Measurements from ENCODE around the gene EDAR. TPM values are rescaled to one million over a fixed set of nuclear protein-coding genes. Genes with fewer than 3 reads are reported as not detected.

Gene EDAR
- total and polyA plus RNA-seq, 8 donors, result 0.93 to 1.1 TPM; not detected in 6

DNA sequence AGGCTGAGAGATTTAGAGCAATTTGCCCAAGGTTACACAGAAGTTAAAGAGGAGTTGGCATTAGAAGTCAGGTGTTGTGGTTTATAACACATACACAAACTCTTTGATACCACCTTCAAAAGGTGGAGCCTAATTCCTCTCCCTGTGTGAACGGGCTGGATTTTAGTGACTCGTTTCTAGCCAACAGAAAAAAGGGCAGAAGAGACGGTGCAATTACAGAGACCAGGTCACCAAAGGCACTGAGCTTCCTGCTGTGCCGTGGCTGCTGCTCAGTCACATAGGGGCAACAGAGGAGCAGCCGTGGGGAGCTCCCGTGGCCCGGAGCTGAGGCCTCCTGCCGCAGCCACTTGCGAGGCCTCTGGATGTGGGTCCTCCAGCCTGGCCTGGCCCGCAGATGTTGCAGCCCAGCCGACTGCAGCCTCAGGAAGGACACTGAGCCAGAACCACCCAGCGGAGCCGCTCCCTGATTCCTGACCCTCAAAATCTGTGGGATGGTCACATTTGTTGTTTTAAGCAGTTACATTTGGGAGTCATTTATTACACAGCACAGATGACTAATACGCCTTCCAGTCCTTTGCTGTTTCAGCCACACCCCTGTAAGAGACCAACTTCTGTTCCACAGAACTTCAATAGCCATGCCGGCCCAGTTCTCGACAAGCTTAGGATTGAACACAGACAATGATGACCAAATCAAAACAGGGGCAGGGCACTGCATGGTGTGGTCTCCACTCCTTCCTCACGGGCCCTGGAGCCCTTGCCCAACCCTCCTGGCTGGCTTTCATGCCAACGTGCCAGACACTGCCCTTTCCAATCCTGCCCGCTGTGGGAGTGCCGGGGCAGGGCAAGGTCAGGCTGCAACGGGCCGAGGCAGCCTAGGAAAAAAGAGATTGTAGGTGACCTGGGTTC, 17.1 kb downstream of the EDAR start:
- peak overlapping the region in 4 of 5 donors; percentile 37 to 63 (median 58) for H3K27ac ChIP-seq

DNA sequence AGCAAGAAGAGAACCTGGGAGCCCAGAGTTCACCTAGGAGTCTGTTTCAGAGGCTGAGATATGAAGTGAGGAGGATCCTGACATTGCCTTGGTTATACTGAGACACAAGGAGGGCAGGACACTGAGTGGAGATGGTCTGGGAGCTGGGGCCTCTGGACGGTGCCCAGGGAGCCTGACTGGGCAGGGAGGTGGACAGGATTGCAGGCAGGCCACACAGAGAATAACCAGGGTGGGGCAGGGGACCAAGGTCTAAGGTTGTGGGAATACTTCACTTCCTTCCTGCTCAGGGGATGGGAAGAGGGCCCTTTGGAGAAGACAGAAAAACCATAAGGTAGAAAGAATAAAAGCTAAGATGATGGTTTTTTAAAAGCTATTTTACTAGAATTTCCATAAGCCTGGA, 18.7 kb downstream of the EDAR start:
- no peak for DNase-seq
- H3K27ac ChIP-seq, result no peak overlapping the region

More for the DNA sequence above, 17.1 kb downstream of the EDAR start:
- H3K4me3 ChIP-seq, result no peak overlapping the region
- no peak for TF ChIP-seq POLR2A (IDR thresholded peaks at IDR 0.05)
- TF ChIP-seq, protein P1, sequence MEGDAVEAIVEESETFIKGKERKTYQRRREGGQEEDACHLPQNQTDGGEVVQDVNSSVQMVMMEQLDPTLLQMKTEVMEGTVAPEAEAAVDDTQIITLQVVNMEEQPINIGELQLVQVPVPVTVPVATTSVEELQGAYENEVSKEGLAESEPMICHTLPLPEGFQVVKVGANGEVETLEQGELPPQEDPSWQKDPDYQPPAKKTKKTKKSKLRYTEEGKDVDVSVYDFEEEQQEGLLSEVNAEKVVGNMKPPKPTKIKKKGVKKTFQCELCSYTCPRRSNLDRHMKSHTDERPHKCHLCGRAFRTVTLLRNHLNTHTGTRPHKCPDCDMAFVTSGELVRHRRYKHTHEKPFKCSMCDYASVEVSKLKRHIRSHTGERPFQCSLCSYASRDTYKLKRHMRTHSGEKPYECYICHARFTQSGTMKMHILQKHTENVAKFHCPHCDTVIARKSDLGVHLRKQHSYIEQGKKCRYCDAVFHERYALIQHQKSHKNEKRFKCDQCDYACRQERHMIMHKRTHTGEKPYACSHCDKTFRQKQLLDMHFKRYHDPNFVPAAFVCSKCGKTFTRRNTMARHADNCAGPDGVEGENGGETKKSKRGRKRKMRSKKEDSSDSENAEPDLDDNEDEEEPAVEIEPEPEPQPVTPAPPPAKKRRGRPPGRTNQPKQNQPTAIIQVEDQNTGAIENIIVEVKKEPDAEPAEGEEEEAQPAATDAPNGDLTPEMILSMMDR (IDR thresholded peaks at IDR 0.05), result no peak
- TF ChIP-seq EP300 (IDR thresholded peaks at IDR 0.05), result no peak
- peak in 1 of 2 donors; percentile 64 for DNase-seq
- peaks cover 0 to 12% (median 2%) of the 10 kb centered on the region in 4 donors for H3K4me1 ChIP-seq
- H3K36me3 ChIP-seq, result no peaks in the 10 kb centered on the region
- 59 to 69% (median 67%) methylated on average over 21 to 22 of the region's 22 CpGs for WGBS, 5 donors
- intact Hi-C loops (cut with DNase I; ENCODE audit: low total_unique reads), result no loop called here
- no peaks in the 10 kb centered on the region for H3K9me3 ChIP-seq
- no peaks in the 10 kb centered on the region for H3K27me3 ChIP-seq

DNA sequence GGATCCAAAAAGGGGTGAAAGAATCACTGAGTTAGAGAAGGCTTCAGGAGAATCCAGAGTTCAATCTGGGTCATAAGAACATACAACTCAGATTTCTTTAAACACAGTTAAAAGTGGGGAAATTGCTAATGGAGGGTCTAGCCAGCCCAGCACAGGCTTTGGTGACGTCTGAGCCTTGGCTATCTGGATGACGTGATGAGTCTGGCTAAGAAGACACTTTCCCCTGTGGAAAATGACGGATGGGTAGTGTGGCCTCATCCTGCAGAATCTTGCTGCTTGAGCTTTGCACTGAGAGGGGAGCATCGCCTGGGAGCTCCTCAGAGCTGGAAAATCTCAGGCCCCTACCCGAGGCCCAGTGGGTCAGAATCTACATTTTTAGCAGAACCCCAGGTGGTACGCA, 19.2 kb downstream of the EDAR start:
- no peak for DNase-seq
- TF ChIP-seq, protein P1 (IDR thresholded peaks at IDR 0.05), result no peak
- no peak for TF ChIP-seq EP300 (IDR thresholded peaks at IDR 0.05)
- no peak for TF ChIP-seq POLR2A (IDR thresholded peaks at IDR 0.05)
- no peak for TF ChIP-seq POLR2AphosphoS5 (IDR thresholded peaks at IDR 0.05)
- Histone ChIP-seq H3K9me3 (no peaks in the 10 kb centered on the region), H3K36me3 (no peaks in the 10 kb centered on the region), H3K27ac (no peak overlapping the region), H3K4me3 (no peak overlapping the region), H3K27me3 (no peaks in the 10 kb centered on the region), H3K4me1 (peaks cover 0 to 12% (median 2%) of the 10 kb centered on the region in 4 donors)
- 87 to 91% (median 89%) methylated on average over 6 of the region's 6 CpGs for WGBS, 5 donors
- intact Hi-C loops (cut with DNase I; ENCODE audit: low total_unique reads), result no loop called here

More for the DNA sequence above, 18.7 kb downstream of the EDAR start:
- H3K4me1 ChIP-seq, result peaks cover 0 to 12% (median 2%) of the 10 kb centered on the region in 4 donors
- H3K4me3 ChIP-seq, result no peak overlapping the region
- H3K36me3 ChIP-seq, result no peaks in the 10 kb centered on the region
- no peaks in the 10 kb centered on the region for H3K9me3 ChIP-seq
- no peaks in the 10 kb centered on the region for H3K27me3 ChIP-seq
- intact Hi-C loops (cut with DNase I; ENCODE audit: low total_unique reads), result no loop called here
- TF ChIP-seq EP300 (IDR thresholded peaks at IDR 0.05), result no peak
- TF ChIP-seq POLR2A (IDR thresholded peaks at IDR 0.05), result no peak
- TF ChIP-seq, protein P1 (IDR thresholded peaks at IDR 0.05), result no peak
- TF ChIP-seq POLR2AphosphoS5 (IDR thresholded peaks at IDR 0.05), result no peak
- 36 to 76% (median 59%) methylated on average over 1 of the region's 1 CpG for WGBS, 5 donors

DNA sequence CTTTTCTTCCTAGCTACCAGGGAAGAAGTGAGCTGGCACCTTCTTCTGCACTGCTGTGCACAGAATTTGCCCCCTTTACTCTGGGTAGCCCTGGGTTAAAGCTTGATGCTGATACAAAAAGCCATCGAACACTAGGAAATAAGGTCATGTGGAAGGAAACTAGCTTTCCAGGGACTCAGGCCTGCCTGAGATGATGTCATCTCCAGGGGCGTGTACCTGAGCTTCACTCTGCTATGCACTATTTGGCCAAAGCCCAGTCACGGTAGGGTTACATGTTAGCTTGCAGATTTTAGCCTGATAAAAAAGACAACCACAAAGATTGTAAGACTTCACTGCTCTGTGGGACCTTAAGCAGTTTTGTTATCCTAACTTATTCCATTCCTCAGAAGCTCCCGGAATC, 20.4 kb downstream of the EDAR start:
- Histone ChIP-seq H3K27me3 (no peaks in the 10 kb centered on the region), H3K9me3 (no peaks in the 10 kb centered on the region), H3K4me3 (no peak overlapping the region), H3K4me1 (peaks cover 0 to 12% (median 0%) of the 10 kb centered on the region in 4 donors), H3K27ac (no peak overlapping the region), H3K36me3 (no peaks in the 10 kb centered on the region)
- TF ChIP-seq EP300 (IDR thresholded peaks at IDR 0.05) (no peak), POLR2AphosphoS5 (IDR thresholded peaks at IDR 0.05) (peak in 1 of 3 donors; percentile 18)
- TF ChIP-seq, protein P1 (IDR thresholded peaks at IDR 0.05), result no peak
- DNase-seq, result peak; percentile 62 to 73
- WGBS, 5 donors, result 35 to 46% (median 39%) methylated on average over 4 of the region's 4 CpGs
- intact Hi-C loops (cut with DNase I; ENCODE audit: low total_unique reads), result no loop called here

Measured in stomach (tissue), 9 donors.